Measurements from ENCODE around the gene FAM3A.

FAM3A gene

DNA sequence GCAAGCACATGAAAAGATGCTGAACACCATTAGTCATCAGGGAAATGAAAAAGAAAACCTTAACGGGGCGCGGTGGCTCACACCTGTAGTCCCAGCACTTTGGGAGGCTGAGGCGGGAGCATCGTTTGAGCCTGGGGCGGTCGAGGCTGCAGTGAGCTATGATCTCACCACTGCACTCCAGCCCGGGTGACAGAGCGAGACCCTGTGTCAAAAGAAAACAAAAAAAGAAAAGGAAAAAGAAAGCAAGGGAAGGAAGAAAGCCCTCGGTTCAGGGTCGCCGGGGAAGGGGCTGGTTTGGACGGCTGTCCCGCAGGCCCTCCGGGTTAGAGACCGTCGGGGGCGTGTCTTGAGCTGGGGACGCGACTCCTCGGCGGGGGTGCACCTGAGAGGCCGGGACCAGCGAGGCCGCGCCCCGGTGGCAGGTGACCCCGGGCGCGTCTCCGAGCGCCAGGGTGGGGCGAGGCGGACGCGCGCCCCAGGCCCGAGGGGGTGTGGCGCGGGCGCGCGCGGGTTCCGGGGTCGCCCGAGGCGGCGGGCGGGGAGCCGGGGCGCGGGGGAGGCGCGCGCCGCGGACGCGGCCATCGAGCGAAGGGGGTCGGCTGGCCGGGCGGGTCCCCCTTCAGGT lies 58.4 kb downstream of the FAM3A start:
- DNase-seq = no peak
